ENCODE data around the gene PCP4L1.

Gene PCP4L1

DNA sequence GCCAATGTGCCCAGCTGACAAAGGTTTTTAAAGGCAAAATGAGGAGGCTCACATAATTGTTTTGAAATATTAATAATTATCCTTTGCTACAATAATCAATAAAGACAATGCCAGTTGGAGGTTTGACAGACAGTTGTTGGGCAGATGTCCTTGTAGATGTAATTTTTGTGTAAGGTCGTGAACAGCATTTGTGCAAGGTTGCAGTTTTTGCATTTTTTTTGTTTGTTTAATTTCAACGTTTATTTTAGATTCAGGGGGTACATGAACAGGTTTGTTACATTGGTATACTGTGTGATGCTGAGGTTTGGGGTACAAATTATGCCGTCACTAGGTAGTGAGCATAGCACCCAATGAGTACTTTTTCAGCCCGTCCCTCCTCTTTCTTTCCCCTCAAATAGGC is 41.9 kb downstream of the PCP4L1 start:
- H3K4me1 ChIP-seq (ENCODE audit: control insufficient read depth, insufficient read depth, low read length): peaks cover 6% of the 10 kb centered on the region
- H3K36me3 ChIP-seq (ENCODE audit: control insufficient read depth in 2 of 2, insufficient read depth in 2 of 2, low read length in 2 of 2): no peaks in the 10 kb centered on the region
- no peak overlapping the region for H3K9ac ChIP-seq (ENCODE audit: low read length in 2 of 2)
- H3K27ac ChIP-seq (ENCODE audit: low read length): no peak overlapping the region
- H3K4me3 ChIP-seq (ENCODE audit: low read length in 2 of 2): no peak overlapping the region
- no peaks in the 10 kb centered on the region for H3K9me3 ChIP-seq (ENCODE audit: control insufficient read depth in 2 of 2, low read length in 2 of 2)
- H3K27me3 ChIP-seq (ENCODE audit: control insufficient read depth in 1 of 2, insufficient read depth in 2 of 2, low read length in 2 of 2): no peaks in the 10 kb centered on the region

DNA sequence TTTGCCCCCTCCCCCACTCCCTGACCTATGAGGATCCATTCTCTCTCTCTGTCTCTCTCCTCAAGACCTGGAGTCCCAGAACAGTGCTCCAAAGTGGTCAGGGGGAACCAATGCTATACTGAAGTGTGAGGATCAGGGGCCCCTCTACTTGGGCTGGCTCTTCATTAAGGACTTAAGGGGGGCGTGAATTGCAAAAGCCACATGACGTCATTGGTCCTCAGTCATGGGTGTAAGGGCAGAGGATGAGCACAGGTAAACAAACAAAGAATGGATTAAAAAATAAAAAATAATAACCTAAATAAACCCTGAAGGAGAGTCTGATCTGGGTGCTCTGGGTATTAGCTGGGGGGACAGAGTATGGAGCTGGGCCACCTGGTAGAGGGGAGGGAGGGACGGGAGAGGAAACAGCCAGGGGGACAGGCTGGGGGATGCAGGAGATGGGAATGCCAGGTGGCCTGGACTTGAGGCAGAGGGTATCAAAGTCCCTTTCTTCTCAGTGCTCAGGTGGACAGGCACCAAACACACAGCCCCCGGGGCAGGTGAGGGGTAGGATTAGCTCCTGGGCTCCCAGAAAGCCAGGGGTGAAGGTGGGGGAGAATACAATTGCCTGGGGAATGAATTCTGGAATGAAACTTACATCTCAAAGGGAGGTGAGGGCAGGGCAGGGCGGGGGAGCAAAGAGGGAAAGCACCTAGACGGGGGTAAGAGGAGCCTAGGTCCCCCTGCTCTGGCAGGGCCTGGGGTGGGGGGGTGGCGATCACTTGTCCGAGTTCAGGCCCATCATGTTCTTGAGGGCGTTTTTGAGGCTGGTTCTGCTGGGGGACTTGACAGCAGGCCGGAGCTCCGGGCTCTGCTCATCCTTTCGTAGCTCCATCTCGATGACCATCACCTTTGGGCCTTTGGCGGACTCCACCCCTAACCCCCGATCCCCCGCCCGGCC is 46.7 kb downstream of the PCP4L1 start:
- H3K27me3 ChIP-seq (ENCODE audit: control insufficient read depth in 1 of 2, insufficient read depth in 2 of 2, low read length in 2 of 2): peaks cover 0 to 2% of the 10 kb centered on the region in 2 donors
- peak overlapping the region; percentile 66 to 71 for H3K9ac ChIP-seq (ENCODE audit: low read length in 2 of 2)
- H3K4me1 ChIP-seq (ENCODE audit: control insufficient read depth, insufficient read depth, low read length): peaks cover 15% of the 10 kb centered on the region
- peak overlapping the region; percentile 73 to 84 for H3K4me3 ChIP-seq (ENCODE audit: low read length in 2 of 2)
- H3K36me3 ChIP-seq (ENCODE audit: control insufficient read depth in 2 of 2, insufficient read depth in 2 of 2, low read length in 2 of 2): no peaks in the 10 kb centered on the region
- H3K27ac ChIP-seq (ENCODE audit: low read length): no peak overlapping the region
- no peaks in the 10 kb centered on the region for H3K9me3 ChIP-seq (ENCODE audit: control insufficient read depth in 2 of 2, low read length in 2 of 2)

DNA sequence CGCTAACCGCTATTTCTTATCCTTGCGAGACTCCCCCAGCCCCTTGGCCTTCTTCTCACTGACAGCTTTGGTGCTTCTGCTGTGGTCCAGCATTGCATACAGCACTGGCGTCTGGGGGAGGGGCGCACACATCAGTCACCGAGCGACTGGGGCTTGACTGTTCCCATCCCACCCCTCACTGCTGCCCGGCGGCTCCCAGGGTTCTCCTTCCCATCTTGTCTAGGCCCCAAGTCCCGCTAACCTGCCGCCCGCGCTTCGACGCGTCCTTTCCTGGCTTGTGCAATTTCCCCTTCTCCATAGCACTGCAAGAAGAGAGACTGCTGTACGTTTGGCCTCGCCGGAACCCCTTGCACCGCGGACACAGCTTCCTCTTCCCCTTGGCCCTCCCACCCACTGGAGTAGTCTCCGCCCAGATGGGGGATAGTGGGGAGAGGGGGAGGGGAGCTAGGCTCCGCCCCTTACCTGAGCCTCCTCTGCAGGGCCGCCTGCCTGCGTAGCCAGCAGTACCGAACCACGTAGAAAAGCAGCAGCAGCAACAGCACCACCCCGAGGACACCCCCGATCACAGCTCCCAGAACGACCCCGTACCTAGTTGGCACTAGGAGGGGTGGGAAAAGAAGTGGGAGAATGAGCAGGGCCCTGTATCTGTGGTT is 47.4 kb downstream of the PCP4L1 start:
- H3K9ac ChIP-seq (ENCODE audit: low read length in 2 of 2): peak overlapping the region; percentile 64 to 66
- no peaks in the 10 kb centered on the region for H3K9me3 ChIP-seq (ENCODE audit: control insufficient read depth in 2 of 2, low read length in 2 of 2)
- H3K4me1 ChIP-seq (ENCODE audit: control insufficient read depth, insufficient read depth, low read length): peaks cover 15% of the 10 kb centered on the region
- peaks cover 0 to 2% of the 10 kb centered on the region in 2 donors for H3K27me3 ChIP-seq (ENCODE audit: control insufficient read depth in 1 of 2, insufficient read depth in 2 of 2, low read length in 2 of 2)
- no peaks in the 10 kb centered on the region for H3K36me3 ChIP-seq (ENCODE audit: control insufficient read depth in 2 of 2, insufficient read depth in 2 of 2, low read length in 2 of 2)
- H3K4me3 ChIP-seq (ENCODE audit: low read length in 2 of 2): peak overlapping the region; percentile 73 to 84
- H3K27ac ChIP-seq (ENCODE audit: low read length): no peak overlapping the region

DNA sequence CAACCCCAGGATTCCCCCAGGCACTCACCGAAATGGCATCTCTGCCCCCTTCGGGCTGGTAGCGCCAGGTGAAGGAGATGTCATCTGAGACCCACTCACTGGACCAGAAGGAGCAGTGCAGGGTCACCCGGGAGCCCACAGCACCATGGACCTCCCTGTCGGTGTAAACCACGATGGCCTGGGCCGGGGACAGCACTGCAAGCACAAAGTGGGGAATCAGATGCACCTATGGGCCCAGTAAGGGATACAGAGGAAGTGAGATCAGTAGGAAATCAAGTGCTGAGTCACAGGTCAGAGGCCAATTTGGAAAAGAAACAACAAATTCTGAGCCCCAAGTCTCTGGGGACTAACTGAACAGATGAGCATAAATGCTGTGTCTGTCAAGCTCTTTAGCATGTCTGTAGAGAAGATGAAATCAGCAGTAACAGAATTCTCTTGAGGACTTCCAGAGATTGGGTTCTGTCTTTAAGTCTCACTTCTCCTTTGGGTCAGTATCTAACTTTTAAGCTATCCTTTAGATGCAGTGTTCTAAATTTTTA is 48.8 kb downstream of the PCP4L1 start:
- no peaks in the 10 kb centered on the region for H3K36me3 ChIP-seq (ENCODE audit: control insufficient read depth in 2 of 2, insufficient read depth in 2 of 2, low read length in 2 of 2)
- no peak overlapping the region for H3K27ac ChIP-seq (ENCODE audit: low read length)
- peaks cover 0 to 2% of the 10 kb centered on the region in 2 donors for H3K27me3 ChIP-seq (ENCODE audit: control insufficient read depth in 1 of 2, insufficient read depth in 2 of 2, low read length in 2 of 2)
- peaks cover 15% of the 10 kb centered on the region for H3K4me1 ChIP-seq (ENCODE audit: control insufficient read depth, insufficient read depth, low read length)
- H3K4me3 ChIP-seq (ENCODE audit: low read length in 2 of 2): peak overlapping the region in 1 of 2 donors; percentile 15
- H3K9me3 ChIP-seq (ENCODE audit: control insufficient read depth in 2 of 2, low read length in 2 of 2): no peaks in the 10 kb centered on the region
- H3K9ac ChIP-seq (ENCODE audit: low read length in 2 of 2): no peak overlapping the region

DNA sequence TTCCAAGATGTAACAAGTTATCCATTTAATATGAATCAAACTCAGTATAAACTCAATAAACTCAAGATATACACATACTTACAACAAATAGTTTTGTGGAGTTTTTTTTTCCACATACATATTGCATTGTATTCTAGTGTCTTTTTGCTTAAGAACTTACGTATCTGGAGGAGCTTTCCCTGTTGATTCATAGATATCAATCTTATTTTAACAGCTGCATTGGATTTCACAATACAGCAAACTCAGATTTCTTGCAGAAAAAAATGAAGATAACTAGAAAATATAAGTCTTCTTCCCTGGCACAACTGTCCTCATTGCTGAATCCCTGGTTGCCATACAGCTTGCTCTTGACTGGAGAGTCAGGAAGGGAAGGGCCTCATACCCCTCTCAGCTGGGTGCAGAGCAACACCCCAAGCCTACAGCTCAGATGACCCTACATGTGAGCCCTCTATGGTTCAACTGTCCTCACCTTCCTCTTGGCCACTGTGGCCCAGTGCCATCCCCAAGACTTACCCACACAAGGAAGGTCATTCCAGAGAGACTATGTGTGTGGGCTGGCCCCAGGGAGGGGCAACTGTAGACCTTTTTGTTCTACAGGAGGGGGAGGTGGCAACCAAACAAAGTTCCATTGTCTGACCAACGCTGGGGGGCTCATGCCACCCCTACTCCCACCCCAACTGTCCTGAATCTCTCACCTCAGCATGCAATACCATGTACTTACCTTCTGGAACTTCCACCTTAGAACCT is 49.5 kb downstream of the PCP4L1 start:
- Histone ChIP-seq H3K36me3 (ENCODE audit: control insufficient read depth in 2 of 2, insufficient read depth in 2 of 2, low read length in 2 of 2) (no peaks in the 10 kb centered on the region), H3K27ac (ENCODE audit: low read length) (no peak overlapping the region), H3K9me3 (ENCODE audit: control insufficient read depth in 2 of 2, low read length in 2 of 2) (no peaks in the 10 kb centered on the region), H3K4me1 (ENCODE audit: control insufficient read depth, insufficient read depth, low read length) (peaks cover 15% of the 10 kb centered on the region), H3K9ac (ENCODE audit: low read length in 2 of 2) (no peak overlapping the region), H3K27me3 (ENCODE audit: control insufficient read depth in 1 of 2, insufficient read depth in 2 of 2, low read length in 2 of 2) (peaks cover 0 to 2% of the 10 kb centered on the region in 2 donors), H3K4me3 (ENCODE audit: low read length in 2 of 2) (no peak overlapping the region)

DNA sequence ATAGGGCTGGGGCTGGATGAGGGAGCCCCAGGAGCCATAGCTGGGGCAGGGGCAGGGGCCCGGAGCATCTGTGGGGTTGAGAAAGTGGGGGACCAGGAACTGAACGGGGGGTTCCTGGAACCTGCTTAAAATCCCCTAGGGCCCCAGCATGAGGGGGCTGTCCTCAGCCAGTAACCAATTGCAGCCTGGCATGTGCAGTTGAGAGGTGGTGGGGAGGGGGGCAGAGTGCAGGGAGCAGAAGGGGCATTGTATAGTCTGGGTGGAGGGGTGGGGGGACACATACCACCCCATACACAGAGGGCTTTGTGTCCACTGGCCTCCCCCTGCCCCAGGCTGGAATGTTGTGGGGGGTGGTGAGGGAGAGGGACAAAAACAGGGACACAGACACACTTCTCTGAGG is 51.3 kb downstream of the PCP4L1 start, which contains the start of gene MPZ:
MPZ (minus strand) TSS at position 101 of the 400 bp plus-strand sequence; CDS start at position 38, 63 bp downstream.
- peaks cover 0 to 2% of the 10 kb centered on the region in 2 donors for H3K27me3 ChIP-seq (ENCODE audit: control insufficient read depth in 1 of 2, insufficient read depth in 2 of 2, low read length in 2 of 2)
- no peaks in the 10 kb centered on the region for H3K36me3 ChIP-seq (ENCODE audit: control insufficient read depth in 2 of 2, insufficient read depth in 2 of 2, low read length in 2 of 2)
- H3K9me3 ChIP-seq (ENCODE audit: control insufficient read depth in 2 of 2, low read length in 2 of 2): no peaks in the 10 kb centered on the region
- H3K27ac ChIP-seq (ENCODE audit: low read length): no peak within 1 kb of the TSS
- no peak within 1 kb of the TSS for H3K9ac ChIP-seq (ENCODE audit: low read length in 2 of 2)
- no peak within 1 kb of the TSS for H3K4me3 ChIP-seq (ENCODE audit: low read length in 2 of 2)
- H3K4me1 ChIP-seq (ENCODE audit: control insufficient read depth, insufficient read depth, low read length): peaks cover 26% of the 10 kb centered on the region

DNA sequence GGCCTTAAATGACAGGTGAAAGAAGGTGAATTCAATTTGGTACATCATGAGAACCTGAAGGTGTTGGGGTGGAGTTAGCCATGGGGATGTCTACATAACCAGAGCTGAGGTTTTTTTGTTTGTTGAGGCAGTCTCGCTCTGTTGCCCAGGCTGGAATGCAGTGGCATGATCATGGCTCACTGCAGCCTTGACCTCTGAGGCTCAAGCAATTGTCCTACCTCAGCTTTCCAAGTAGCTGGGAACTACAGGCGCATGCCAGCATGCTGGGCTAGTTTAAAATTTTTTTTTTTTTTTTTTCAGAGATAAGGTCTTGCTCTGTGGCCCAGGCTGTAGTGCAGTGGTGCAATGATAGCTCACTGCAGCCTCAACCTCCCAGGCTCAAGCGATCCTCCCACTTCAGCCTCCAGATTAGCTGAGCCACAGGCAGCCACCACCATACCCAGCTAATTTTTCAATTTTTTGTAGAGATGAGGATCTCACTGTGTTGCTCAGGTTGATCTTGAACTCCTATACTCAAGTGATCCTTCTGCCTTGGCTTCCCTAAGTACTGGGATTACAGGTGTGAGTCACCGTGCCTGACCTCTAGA is 53.1 kb downstream of the PCP4L1 start:
- no peak overlapping the region for H3K27ac ChIP-seq (ENCODE audit: low read length)
- H3K4me3 ChIP-seq (ENCODE audit: low read length in 2 of 2): no peak overlapping the region
- H3K9me3 ChIP-seq (ENCODE audit: control insufficient read depth in 2 of 2, low read length in 2 of 2): no peaks in the 10 kb centered on the region
- peaks cover 0 to 2% of the 10 kb centered on the region in 2 donors for H3K27me3 ChIP-seq (ENCODE audit: control insufficient read depth in 1 of 2, insufficient read depth in 2 of 2, low read length in 2 of 2)
- peaks cover 13% of the 10 kb centered on the region for H3K4me1 ChIP-seq (ENCODE audit: control insufficient read depth, insufficient read depth, low read length)
- no peaks in the 10 kb centered on the region for H3K36me3 ChIP-seq (ENCODE audit: control insufficient read depth in 2 of 2, insufficient read depth in 2 of 2, low read length in 2 of 2)
- no peak overlapping the region for H3K9ac ChIP-seq (ENCODE audit: low read length in 2 of 2)

DNA sequence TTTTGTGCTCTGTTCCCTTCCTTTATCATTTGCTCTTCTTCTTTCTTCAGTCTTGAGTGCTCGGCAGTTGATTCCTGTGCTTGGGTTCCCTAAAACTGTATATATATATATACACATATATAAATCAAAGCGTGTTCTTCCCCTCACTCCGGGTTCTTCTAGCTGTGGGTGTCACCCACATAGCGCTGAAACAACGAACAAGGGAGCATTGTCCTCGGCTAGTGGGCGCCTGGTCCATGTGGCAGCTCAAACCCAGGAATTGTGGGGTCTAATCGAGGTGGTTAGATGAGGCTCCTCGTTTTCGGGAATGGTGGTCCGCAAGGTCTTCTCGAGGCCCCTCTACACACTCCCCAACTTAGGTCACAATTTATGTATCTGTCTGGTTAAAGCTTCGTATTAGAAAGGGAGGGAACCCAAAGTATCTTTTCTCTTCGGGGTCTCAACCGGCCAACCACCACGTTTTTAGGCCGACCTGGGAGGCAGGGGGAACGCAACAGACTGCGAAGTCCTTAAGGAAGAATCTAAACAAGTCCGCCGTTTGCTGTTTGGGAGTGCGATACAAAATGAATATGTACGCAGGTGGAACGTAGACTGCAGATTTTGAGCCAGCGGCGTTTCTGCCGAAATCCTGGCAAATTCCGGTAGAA is 55.1 kb downstream of the PCP4L1 start:
- peak overlapping the region; percentile 82 to 97 for H3K4me3 ChIP-seq (ENCODE audit: low read length in 2 of 2)
- H3K9me3 ChIP-seq (ENCODE audit: control insufficient read depth in 2 of 2, low read length in 2 of 2): no peaks in the 10 kb centered on the region
- H3K27me3 ChIP-seq (ENCODE audit: control insufficient read depth in 1 of 2, insufficient read depth in 2 of 2, low read length in 2 of 2): peaks cover 0 to 2% of the 10 kb centered on the region in 2 donors
- H3K36me3 ChIP-seq (ENCODE audit: control insufficient read depth in 2 of 2, insufficient read depth in 2 of 2, low read length in 2 of 2): no peaks in the 10 kb centered on the region
- peak overlapping the region; percentile 93 for H3K27ac ChIP-seq (ENCODE audit: low read length)
- H3K4me1 ChIP-seq (ENCODE audit: control insufficient read depth, insufficient read depth, low read length): peaks cover 13% of the 10 kb centered on the region
- peak overlapping the region; percentile 99 to 100 for H3K9ac ChIP-seq (ENCODE audit: low read length in 2 of 2)

DNA sequence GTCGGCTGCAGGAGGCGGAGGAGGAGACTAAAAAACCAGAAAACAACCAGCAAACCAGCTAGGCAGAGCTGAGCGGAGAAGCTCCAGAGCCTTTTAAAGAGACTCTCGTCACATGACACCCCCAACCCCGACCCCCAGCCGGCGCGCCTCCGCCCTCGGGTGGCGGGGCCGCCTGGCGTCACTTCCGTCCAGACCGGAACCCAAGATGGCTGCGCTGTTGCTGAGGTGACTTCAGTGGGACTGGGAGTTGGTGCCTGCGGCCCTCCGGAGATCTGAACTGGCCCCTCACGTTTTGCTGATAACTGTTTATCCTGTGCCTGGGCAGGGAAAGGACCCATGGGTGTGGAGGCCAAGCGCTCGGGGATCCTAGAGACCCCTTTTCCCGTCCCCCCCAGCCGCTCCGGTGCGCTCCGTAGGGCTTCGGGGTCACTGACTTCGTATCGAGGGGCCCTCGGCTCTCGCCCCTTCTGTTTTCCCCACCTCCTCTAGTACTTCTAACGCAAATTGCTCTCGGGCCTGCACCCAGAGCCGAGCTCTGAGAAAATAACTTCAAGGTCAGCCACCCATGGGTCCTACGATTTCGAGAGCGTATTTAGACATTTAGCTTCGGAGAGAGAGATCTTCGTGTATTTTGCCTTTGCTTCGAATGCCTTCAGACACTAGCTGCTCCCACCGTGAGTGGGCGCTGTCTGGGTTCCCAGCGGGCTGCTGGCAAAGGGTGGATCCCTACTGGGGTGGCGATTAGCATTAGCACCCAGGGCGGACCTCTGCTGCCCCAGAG is 55.8 kb downstream of the PCP4L1 start, which contains the start of gene SDHC:
SDHC (plus strand) TSS at position 181 of the 781 bp plus-strand sequence; CDS start at position 206, 25 bp downstream.
- Histone ChIP-seq H3K4me1 (ENCODE audit: control insufficient read depth, insufficient read depth, low read length) (peaks cover 13% of the 10 kb centered on the region), H3K27me3 (ENCODE audit: control insufficient read depth in 1 of 2, insufficient read depth in 2 of 2, low read length in 2 of 2) (no peaks in the 10 kb centered on the region), H3K9me3 (ENCODE audit: control insufficient read depth in 2 of 2, low read length in 2 of 2) (no peaks in the 10 kb centered on the region), H3K36me3 (ENCODE audit: control insufficient read depth in 2 of 2, insufficient read depth in 2 of 2, low read length in 2 of 2) (no peaks in the 10 kb centered on the region), H3K27ac (ENCODE audit: low read length) (peak within 1 kb of the TSS; percentile 93), H3K9ac (ENCODE audit: low read length in 2 of 2) (peak within 1 kb of the TSS; percentile 99 to 100), H3K4me3 (ENCODE audit: low read length in 2 of 2) (peak within 1 kb of the TSS; percentile 82 to 97)
